ENCODE results near the gene MARCO. TPM values are rescaled to one million over a fixed set of nuclear protein-coding genes. Genes with fewer than 3 reads are reported as not detected.
"Not testable (repeated sequence)": the region's sequence is repeated elsewhere in the genome, so short reads cannot be mapped to it uniquely, and the experiment has no call there.

The MARCO gene
- total and polyA plus RNA-seq, 5 donors = 5.9 to 96.6 (median 37.3) TPM

- intact Hi-C loops (cut with DNase I) = no loop called here
- Histone ChIP-seq H3K27ac (ENCODE audit: low read length) (no peak overlapping the region), H3K27me3 (ENCODE audit: control insufficient read depth, insufficient read depth) (peaks cover 2% of the 10 kb centered on the region), H3K9me3 (ENCODE audit: control insufficient read depth, low read length) (no peaks in the 10 kb centered on the region), H3K4me1 (ENCODE audit: control insufficient read depth, insufficient read depth, low read length) (no peaks in the 10 kb centered on the region), H3K4me3 (ENCODE audit: low read length) (no peak overlapping the region)
- no peak for ATAC-seq
- 76% methylated on average over 9 of the region's 9 CpGs for WGBS
- DNase-seq = no peak
These were observed 82.2 kb downstream of the MARCO start for GRCh38 chr2:119024152-119024551.

DNA sequence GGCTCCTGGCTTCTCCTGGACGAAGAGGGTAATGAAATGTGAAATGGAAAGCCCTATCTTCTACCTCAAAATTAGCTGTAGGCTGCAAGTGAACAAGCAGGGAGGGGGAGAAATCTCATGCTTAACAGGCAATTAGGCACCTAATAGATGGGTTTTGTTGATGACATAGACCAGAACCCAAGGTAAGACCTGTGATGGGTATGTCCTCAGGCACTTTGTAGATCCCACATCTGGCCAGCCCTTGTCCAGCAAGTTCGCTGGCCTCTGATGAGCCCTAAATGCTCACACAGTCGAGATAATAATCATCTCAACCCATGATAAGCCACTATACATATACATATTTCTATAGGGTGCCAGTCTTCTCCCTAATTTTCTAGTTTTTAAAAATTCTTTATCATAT lies 82.6 kb downstream of the MARCO start:
- H3K4me3 ChIP-seq (ENCODE audit: low read length) = no peak overlapping the region
- no peaks in the 10 kb centered on the region for H3K9me3 ChIP-seq (ENCODE audit: control insufficient read depth, low read length)
- intact Hi-C loops (cut with DNase I) = no loop called here
- WGBS = 55% methylated on average over 3 of the region's 3 CpGs
- DNase-seq = no peak
- no peak for ATAC-seq
- peaks cover 2% of the 10 kb centered on the region for H3K27me3 ChIP-seq (ENCODE audit: control insufficient read depth, insufficient read depth)
- no peak overlapping the region for H3K27ac ChIP-seq (ENCODE audit: low read length)
- H3K4me1 ChIP-seq (ENCODE audit: control insufficient read depth, insufficient read depth, low read length) = no peaks in the 10 kb centered on the region

DNA sequence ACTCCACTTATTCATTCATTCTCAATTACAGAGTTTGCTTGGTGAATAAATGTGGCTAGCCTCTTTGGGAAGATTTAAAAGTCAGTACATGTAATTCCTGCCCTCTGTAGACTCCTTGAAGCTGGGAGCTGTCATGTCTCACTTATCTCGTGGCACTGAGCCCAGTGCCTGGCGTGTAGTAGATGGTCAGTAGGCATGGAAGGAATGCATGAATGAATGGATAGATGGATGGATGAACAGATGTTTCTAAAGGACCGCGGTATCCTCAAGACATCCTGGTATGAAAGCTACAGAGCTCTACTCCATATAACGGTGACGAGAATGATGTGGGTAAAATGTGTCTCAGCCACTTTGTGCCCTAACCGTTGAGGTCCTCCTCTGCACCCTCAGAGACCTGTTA lies 83.0 kb downstream of the MARCO start:
- H3K4me1 ChIP-seq (ENCODE audit: control insufficient read depth, insufficient read depth, low read length) = no peaks in the 10 kb centered on the region
- intact Hi-C loops (cut with DNase I) = no loop called here
- H3K27me3 ChIP-seq (ENCODE audit: control insufficient read depth, insufficient read depth) = peaks cover 2% of the 10 kb centered on the region
- WGBS = 63% methylated on average over 7 of the region's 7 CpGs
- no peak for ATAC-seq
- no peak for DNase-seq
- H3K27ac ChIP-seq (ENCODE audit: low read length) = no peak overlapping the region
- H3K9me3 ChIP-seq (ENCODE audit: control insufficient read depth, low read length) = no peaks in the 10 kb centered on the region
- H3K4me3 ChIP-seq (ENCODE audit: low read length) = no peak overlapping the region

- WGBS = 85% methylated on average over 18 of the region's 18 CpGs
- H3K27ac ChIP-seq (ENCODE audit: low read length) = no peak overlapping the region
- peaks cover 2% of the 10 kb centered on the region for H3K27me3 ChIP-seq (ENCODE audit: control insufficient read depth, insufficient read depth)
- ATAC-seq = no peak
- no peak overlapping the region for H3K4me3 ChIP-seq (ENCODE audit: low read length)
- no peak for DNase-seq
- intact Hi-C loops (cut with DNase I) = no loop called here
- no peaks in the 10 kb centered on the region for H3K9me3 ChIP-seq (ENCODE audit: control insufficient read depth, low read length)
- H3K4me1 ChIP-seq (ENCODE audit: control insufficient read depth, insufficient read depth, low read length) = no peaks in the 10 kb centered on the region
These were observed 83.9 kb downstream of the MARCO start for GRCh38 chr2:119025762-119026351.

DNA sequence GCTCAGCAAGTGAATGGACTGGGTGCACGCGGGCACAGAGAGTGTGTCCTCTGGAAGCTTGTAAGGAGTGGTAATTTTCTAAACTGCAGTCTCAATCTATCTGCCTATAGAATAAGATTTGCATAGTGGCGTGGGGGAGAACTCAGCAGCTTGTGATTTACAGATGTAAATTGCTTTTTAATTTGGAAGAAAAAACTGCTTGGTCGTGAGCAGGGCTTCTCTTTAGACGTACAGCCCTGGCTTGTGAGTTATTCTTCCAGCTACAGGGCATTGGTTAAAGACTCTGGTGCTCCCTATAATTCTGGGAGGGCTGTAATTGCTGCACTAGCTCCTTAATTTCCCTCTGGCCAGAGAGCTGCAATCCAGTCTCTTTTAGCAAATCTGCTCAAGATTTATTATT lies 84.9 kb downstream of the MARCO start:
- H3K9me3 ChIP-seq (ENCODE audit: control insufficient read depth, low read length) = no peaks in the 10 kb centered on the region
- intact Hi-C loops (cut with DNase I) = no loop called here
- H3K4me3 ChIP-seq (ENCODE audit: low read length) = no peak overlapping the region
- WGBS = 65% methylated on average over 5 of the region's 5 CpGs
- no peak for DNase-seq
- peaks cover 2% of the 10 kb centered on the region for H3K27me3 ChIP-seq (ENCODE audit: control insufficient read depth, insufficient read depth)
- H3K27ac ChIP-seq (ENCODE audit: low read length) = no peak overlapping the region
- no peak for ATAC-seq
- no peaks in the 10 kb centered on the region for H3K4me1 ChIP-seq (ENCODE audit: control insufficient read depth, insufficient read depth, low read length)

DNA sequence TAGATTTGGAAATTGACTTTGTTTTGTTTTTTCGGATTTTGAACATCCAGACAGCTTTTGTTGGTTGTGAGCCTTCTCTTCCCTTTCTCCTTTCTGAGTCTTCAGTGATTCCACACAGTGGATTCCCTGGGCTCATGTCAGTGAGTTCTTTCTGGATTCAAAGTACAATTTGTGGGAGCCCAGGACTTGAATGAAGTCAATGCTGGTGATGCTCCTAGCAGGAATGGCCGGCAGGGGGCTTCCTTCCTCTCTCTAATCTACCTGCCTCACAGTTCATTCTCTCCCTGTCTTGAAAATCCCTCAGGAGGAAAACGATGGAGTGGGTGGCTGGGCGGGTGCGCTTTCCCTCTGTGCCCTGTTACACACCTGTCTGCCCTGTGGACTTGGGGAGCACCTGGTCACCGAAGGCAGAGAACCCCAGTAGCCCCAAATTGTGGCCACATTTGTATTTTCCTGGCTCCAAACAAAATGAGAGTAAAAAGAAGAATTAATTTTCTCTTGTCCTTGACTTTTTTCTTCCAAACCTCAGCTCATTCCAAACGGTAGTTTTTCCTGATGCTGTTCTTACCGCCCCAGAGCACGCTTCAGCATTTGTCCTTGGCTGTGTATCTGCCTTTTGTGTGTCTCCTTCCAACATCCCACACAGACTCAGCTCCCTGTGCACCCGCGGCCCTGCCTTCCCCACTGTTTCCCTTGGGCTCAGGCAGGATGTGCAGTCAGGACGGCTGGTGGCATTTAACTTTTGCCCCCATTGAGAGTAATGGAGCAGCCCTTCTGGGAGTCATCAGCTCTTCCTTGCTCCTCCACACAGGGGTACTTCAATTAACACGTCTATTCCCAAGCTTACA lies 86.6 kb downstream of the MARCO start:
- ATAC-seq = no peak
- no peak for DNase-seq
- Histone ChIP-seq H3K27ac (ENCODE audit: low read length) (no peak overlapping the region), H3K9me3 (ENCODE audit: control insufficient read depth, low read length) (no peaks in the 10 kb centered on the region), H3K4me1 (ENCODE audit: control insufficient read depth, insufficient read depth, low read length) (no peaks in the 10 kb centered on the region), H3K27me3 (ENCODE audit: control insufficient read depth, insufficient read depth) (no peaks in the 10 kb centered on the region), H3K4me3 (ENCODE audit: low read length) (no peak overlapping the region)
- WGBS = 59% methylated on average over 13 of the region's 13 CpGs
- intact Hi-C loops (cut with DNase I) = no loop called here

- no peaks in the 10 kb centered on the region for H3K9me3 ChIP-seq (ENCODE audit: control insufficient read depth, low read length)
- no peak for ATAC-seq
- intact Hi-C loops (cut with DNase I) = no loop called here
- no peaks in the 10 kb centered on the region for H3K27me3 ChIP-seq (ENCODE audit: control insufficient read depth, insufficient read depth)
- no peak for DNase-seq
- 75% methylated on average over 5 of the region's 5 CpGs for WGBS
- no peaks in the 10 kb centered on the region for H3K4me1 ChIP-seq (ENCODE audit: control insufficient read depth, insufficient read depth, low read length)
- H3K27ac ChIP-seq (ENCODE audit: low read length) = no peak overlapping the region
- H3K4me3 ChIP-seq (ENCODE audit: low read length) = no peak overlapping the region
These were observed 87.3 kb downstream of the MARCO start for GRCh38 chr2:119029297-119029696.

GRCh38 chr2:119037922-119038321 lies 95.9 kb downstream of the MARCO start:
- ATAC-seq; H3K27ac ChIP-seq (ENCODE audit: low read length); H3K27me3 ChIP-seq (ENCODE audit: control insufficient read depth, insufficient read depth); DNase-seq; H3K4me1 ChIP-seq (ENCODE audit: control insufficient read depth, insufficient read depth, low read length); intact Hi-C loops (cut with DNase I); H3K4me3 ChIP-seq (ENCODE audit: low read length); H3K9me3 ChIP-seq (ENCODE audit: control insufficient read depth, low read length): not testable (repeated sequence)
- WGBS = 73% methylated on average over 5 of the region's 5 CpGs

DNA sequence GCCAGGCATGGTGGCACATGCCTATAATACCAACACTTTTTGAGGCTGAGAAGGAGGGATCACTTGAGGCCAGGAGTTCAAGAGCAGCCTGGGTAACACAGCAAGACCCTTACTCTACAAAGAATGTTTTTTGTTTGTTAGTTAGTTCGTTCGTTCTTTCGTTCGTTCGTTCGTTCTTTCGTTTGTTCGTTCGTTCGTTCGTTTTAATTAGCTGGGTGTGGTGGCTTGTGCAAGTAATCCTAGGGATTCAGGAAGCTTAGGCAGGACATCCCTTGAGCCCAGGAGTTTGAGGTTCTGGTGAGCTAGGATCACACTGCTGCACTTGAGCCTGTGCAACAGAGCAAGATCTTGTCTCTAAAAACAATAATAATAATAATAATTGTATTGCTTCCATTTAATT lies 98.7 kb downstream of the MARCO start:
- Histone ChIP-seq H3K4me1 (ENCODE audit: control insufficient read depth, insufficient read depth, low read length) (no peaks in the 10 kb centered on the region), H3K9me3 (ENCODE audit: control insufficient read depth, low read length) (no peaks in the 10 kb centered on the region), H3K27me3 (ENCODE audit: control insufficient read depth, insufficient read depth) (no peaks in the 10 kb centered on the region), H3K4me3 (ENCODE audit: low read length) (no peak overlapping the region), H3K27ac (ENCODE audit: low read length) (no peak overlapping the region)
- no peak for DNase-seq
- 87% methylated on average over 11 of the region's 11 CpGs for WGBS
- ATAC-seq = no peak
- intact Hi-C loops (cut with DNase I) = no loop called here

Data from right cardiac atrium (tissue), 5 donors.